ENCODE measurements around the gene CENPS.
"Not testable (repeated sequence)": the region's sequence is repeated elsewhere in the genome, so short reads cannot be mapped to it uniquely, and the experiment has no call there.

The CENPS gene

DNA sequence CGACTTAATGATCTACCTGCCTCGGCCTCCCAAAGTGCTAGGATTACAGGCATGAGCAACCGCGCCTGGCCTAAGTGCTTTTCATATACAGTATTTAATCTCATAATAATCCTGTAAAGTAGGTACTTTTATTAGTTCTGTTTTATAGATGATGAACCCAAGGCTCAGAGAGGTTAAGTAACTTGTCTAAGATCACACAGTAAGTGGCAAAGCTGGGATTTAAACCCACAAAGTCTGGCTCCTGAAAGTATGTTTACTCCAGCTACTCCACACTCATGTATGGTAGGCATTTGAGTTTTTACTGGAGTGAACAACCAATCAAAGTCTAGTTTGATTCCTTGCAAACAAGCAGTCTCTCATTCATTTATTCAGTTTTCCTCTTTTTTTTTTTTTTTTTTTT, 39.8 kb downstream of the CENPS start:
- TF ChIP-seq, protein P1, sequence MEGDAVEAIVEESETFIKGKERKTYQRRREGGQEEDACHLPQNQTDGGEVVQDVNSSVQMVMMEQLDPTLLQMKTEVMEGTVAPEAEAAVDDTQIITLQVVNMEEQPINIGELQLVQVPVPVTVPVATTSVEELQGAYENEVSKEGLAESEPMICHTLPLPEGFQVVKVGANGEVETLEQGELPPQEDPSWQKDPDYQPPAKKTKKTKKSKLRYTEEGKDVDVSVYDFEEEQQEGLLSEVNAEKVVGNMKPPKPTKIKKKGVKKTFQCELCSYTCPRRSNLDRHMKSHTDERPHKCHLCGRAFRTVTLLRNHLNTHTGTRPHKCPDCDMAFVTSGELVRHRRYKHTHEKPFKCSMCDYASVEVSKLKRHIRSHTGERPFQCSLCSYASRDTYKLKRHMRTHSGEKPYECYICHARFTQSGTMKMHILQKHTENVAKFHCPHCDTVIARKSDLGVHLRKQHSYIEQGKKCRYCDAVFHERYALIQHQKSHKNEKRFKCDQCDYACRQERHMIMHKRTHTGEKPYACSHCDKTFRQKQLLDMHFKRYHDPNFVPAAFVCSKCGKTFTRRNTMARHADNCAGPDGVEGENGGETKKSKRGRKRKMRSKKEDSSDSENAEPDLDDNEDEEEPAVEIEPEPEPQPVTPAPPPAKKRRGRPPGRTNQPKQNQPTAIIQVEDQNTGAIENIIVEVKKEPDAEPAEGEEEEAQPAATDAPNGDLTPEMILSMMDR (IDR thresholded peaks at IDR 0.05) = no peak
- no peak overlapping the region for H3K4me3 ChIP-seq
- no peaks in the 10 kb centered on the region for H3K27me3 ChIP-seq
- intact Hi-C loops (cut with DNase I; ENCODE audit: low total_unique reads) = no loop called here
- no peaks in the 10 kb centered on the region for H3K9me3 ChIP-seq
- H3K36me3 ChIP-seq = peaks cover 15 to 49% (median 35%) of the 10 kb centered on the region in 3 donors
- no peak overlapping the region for H3K27ac ChIP-seq
- DNase-seq = no peak
- peaks cover 0 to 22% (median 12%) of the 10 kb centered on the region in 4 donors for H3K4me1 ChIP-seq

DNA sequence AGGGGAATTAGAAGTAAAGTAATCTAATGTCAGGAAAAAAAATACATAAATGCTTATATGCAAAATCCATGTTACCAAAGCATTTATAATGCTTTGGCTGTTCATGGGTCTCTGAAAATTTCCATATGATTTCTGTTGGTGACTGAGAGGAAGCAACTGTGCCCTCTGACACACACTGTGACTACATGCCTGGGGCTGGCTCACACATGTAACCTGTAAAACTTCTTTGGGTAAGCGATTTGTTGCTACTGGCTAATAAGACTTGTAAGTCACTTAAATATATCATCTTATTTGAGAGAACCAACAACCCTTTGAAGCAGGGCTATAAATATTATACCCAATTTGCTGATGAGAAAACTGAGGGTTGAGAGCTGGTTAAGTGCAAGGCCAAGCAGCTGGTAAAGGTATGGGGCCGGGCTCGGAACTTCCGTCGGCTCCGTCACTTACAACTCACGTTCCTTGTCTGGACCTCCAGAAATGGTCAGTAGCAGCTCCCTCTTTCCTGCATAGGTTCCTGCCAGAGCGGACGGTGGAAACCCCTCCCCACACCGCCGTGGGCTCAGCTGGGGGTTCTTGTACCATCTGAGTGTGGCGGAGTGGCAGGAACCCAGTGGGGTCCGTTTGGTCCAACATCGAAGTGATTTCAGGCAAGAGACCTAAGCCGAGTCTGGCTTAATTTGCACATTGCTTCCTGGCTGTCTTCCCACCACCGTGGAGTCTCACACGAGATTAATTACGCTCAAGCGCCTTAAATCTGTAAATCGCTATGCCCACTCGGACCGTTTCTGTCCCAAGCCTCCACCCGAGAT, 41.4 kb downstream of the CENPS start:
- Histone ChIP-seq H3K27ac (peak overlapping the region; percentile 76 to 78), H3K4me1 (peaks cover 0 to 36% (median 23%) of the 10 kb centered on the region in 4 donors), H3K27me3 (no peaks in the 10 kb centered on the region), H3K36me3 (peaks cover 0 to 33% (median 20%) of the 10 kb centered on the region in 3 donors), H3K4me3 (peak overlapping the region; percentile 68 to 91), H3K9me3 (no peaks in the 10 kb centered on the region)
- TF ChIP-seq, protein P1 (IDR thresholded peaks at IDR 0.05) = no peak
- intact Hi-C loops (cut with DNase I; ENCODE audit: low total_unique reads) = loop anchor here (2.0 kb wide), 1 partner anchor 41 kb away; the partner anchor contains the start of gene CENPS
- no peak for DNase-seq

DNA sequence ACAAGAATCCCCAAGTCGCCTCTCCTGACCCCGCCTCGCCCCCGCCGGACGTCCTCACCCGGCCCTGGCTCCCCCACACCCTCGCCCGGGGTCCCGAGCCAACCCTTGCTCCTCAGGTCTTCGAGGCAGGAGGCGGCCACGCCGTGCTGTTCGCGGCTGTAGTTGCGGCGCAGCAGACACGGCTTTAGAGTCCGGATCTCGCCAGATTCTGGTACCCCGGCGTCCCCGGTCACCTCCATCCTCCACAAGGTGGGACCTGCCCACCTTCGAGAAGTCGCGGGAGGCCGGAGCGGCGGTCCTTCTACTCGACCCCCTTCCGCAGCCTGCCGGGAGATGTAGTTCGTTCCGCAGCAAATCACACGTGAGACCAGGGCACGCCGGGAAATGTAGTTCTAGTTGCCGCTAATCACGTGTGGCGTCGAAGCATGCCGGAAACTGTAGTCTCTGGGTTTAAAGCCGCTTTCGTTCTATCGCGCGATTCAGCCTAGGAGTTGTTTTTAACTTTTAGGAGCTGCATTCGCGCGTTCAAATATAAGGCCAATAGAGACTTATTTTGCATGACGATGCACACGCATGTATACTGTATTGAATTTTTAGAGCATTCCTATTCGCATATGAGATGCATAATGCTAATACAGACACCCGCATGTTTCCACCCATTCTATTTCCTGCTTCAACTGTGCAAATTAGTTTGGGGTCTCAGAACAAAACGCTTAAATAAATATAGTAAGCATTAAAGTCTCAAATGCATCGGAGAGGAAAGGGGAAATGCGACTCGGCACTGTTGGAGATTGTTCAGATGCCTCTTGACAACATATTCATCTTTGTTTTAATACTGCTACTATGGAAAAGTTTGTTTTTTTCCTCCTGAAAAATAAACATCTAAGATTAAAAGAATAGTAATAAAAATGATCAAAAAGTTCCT, 42.2 kb downstream of the CENPS start, which contains the start of gene DFFA:
TSS of gene DFFA (minus strand) at position 310 of the 925 bp plus-strand sequence. CDS start at position 239, 71 bp downstream.
- peak within 1 kb of the TSS; percentile 76 to 78 for H3K27ac ChIP-seq
- H3K27me3 ChIP-seq = no peaks in the 10 kb centered on the region
- TF ChIP-seq, protein P1 (IDR thresholded peaks at IDR 0.05) = no peak
- peak within 1 kb of the TSS; percentile 68 to 91 for H3K4me3 ChIP-seq
- peak; percentile 95 for DNase-seq
- peaks cover 0 to 24% (median 14%) of the 10 kb centered on the region in 3 donors for H3K36me3 ChIP-seq
- no peaks in the 10 kb centered on the region for H3K9me3 ChIP-seq
- intact Hi-C loops (cut with DNase I; ENCODE audit: low total_unique reads) = loop anchor here (2.0 kb wide), 1 partner anchor 42 kb away; the partner anchor contains the start of gene CENPS
- peaks cover 0 to 37% (median 25%) of the 10 kb centered on the region in 4 donors for H3K4me1 ChIP-seq

DNA sequence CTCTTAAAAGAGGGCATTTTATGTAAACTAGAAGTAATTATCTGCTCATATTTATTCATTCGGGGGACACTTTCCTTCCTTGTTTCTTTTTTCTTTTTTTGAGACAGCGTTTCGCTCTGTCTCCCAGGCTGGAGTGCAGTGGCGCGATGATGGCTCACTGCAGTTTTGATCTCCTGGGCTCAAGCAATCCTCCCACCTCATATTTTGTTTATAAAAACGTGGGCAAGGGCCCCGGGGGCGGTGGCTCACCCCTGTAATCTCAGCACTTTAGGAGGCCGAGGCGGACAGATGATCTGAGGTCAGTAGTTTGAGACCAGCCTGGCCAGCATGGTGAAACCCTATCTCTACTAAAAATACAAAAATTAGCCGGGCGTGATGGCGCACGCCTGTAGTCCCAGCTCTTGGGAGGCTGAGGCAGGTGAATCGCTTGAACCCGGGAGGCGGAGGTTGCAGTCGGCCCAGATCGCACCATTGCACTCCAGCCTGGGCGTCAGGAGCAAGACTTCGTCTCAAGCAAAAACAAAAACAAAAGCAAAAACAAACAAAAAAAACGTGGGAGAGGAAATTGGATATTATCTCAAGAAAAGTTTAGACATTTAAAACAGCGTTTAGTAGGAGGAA, 43.0 kb downstream of the CENPS start:
- intact Hi-C loops (cut with DNase I; ENCODE audit: low total_unique reads) = loop anchor here (2.0 kb wide), 1 partner anchor 42 kb away; the partner anchor contains the start of gene CENPS
- Histone ChIP-seq H3K9me3 (no peaks in the 10 kb centered on the region), H3K4me3 (peak overlapping the region in 1 of 2 donors; percentile 68), H3K4me1 (peaks cover 0 to 37% (median 25%) of the 10 kb centered on the region in 4 donors), H3K36me3 (peaks cover 0 to 17% (median 8%) of the 10 kb centered on the region in 3 donors), H3K27ac (no peak overlapping the region), H3K27me3 (no peaks in the 10 kb centered on the region)
- TF ChIP-seq, protein P1 (IDR thresholded peaks at IDR 0.05) = no peak
- no peak for DNase-seq

DNA sequence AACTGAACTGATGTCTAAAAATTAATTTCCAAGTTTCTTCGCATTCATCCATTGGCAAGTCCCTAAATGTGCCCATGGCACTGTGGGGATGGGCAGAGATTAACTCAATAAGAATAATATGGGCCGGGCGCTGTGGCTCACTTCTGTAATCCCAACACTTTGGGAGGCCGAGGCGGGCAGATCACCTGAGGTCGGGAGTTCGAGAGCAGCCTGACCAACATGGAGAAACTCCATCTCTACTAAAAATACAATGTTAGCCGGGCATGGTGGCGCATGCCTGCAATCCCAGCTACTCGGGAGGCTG, 44.0 kb downstream of the CENPS start:
- peak overlapping the region; percentile 84 to 89 for H3K27ac ChIP-seq
- intact Hi-C loops (cut with DNase I; ENCODE audit: low total_unique reads); H3K36me3 ChIP-seq; H3K27me3 ChIP-seq; H3K9me3 ChIP-seq; DNase-seq: not testable (repeated sequence)
- H3K4me1 ChIP-seq = peaks cover 0 to 37% (median 25%) of the 10 kb centered on the region in 4 donors
- H3K4me3 ChIP-seq = peak overlapping the region; percentile 88 to 98
